Activated B cell treated with CpG ODN at 0.5 μM for 24 hours (primary cell): ENCODE measurements around the gene CCPG1. TPM values are rescaled to one million over a fixed set of nuclear protein-coding genes. Genes with fewer than 3 reads are reported as not detected.
A peak's percentile ranks its signal among the peaks of the same experiment; 100 is the strongest.

ENCODE experiments used
- ATAC-seq: fragments of 200-7000 bp; cut with Tn5 transposase; one replicate; pipeline ENCODE4 v1.10.0; 2021; ENCODE audit warnings: low read depth, mild to moderate bottlenecking, moderate library complexity
- CTCF ChIA-PET: fragments of 350-600 bp; sonication (Branson Sonifier 250); formaldehyde crosslinking; loops from one replicate; lab custom pipeline; 2021; ENCODE audit warnings: antibody characterized with exemption; lab: Charles Lee
- POLR2A ChIA-PET: fragments of 350-600 bp; sonication (Branson Sonifier 250); formaldehyde crosslinking; loops from one replicate; lab custom pipeline; 2021; ENCODE audit warnings: antibody characterized with exemption; lab: Charles Lee
- DNase-seq: peaks from one replicate; pipeline ENCODE4 v3.0.0; 2022
- H3K27ac Mint-ChIP-seq: one replicate; pipeline ENCODE4 v1.8.0; 2020; ENCODE audit warnings: mixed read lengths
- H3K27me3 Mint-ChIP-seq: one replicate; pipeline ENCODE4 v1.8.0; 2021; ENCODE audit warnings: mixed read lengths
- H3K36me3 Mint-ChIP-seq: one replicate; pipeline ENCODE4 v1.8.0; 2021; ENCODE audit warnings: low read depth, mixed read lengths
- H3K4me1 Mint-ChIP-seq: one replicate; pipeline ENCODE4 v1.8.0; 2021; ENCODE audit warnings: mixed read lengths
- H3K4me3 Mint-ChIP-seq: one replicate; pipeline ENCODE4 v1.8.0; 2020; ENCODE audit warnings: mild to moderate bottlenecking, mixed read lengths
- H3K9me3 Mint-ChIP-seq: one replicate; pipeline ENCODE4 v1.8.0; 2020; ENCODE audit warnings: mixed read lengths
- CTCF ChIP-seq: fragments of 200-600 bp; IDR thresholded peaks from one replicate; pipeline ENCODE4 v1.8.0; 2022; ENCODE audit warnings: antibody characterized with exemption, mild to moderate bottlenecking
- intact Hi-C: fragments of 100-400 bp; cut with micrococcal nuclease; formaldehyde crosslinking; loops from one replicate; pipeline ENCODE4 v1.15.1; 2024
- total RNA-seq: library from RNA; stranded (reverse); gene quantifications from 2 replicates; pipeline ENCODE4 v1.2.3, GENCODE V29; 2022

Gene CCPG1
- total RNA-seq, 1 donor from 2014 or later, result 16.2 TPM

GRCh38 chr15:55337160-55337559, 71.0 kb downstream of the CCPG1 start:
- Mint-ChIP-seq H3K27me3 (no peaks in the 10 kb centered on the region), H3K4me3 (no peak overlapping the region), H3K27ac (no peak overlapping the region), H3K36me3 (peaks cover 66% of the 10 kb centered on the region), H3K4me1 (no peaks in the 10 kb centered on the region), H3K9me3 (no peaks in the 10 kb centered on the region)
- CTCF ChIA-PET, result no interaction called here
- no peak for TF ChIP-seq CTCF
- intact Hi-C loops, result no loop called here
- ATAC-seq, result no peak
- no peak for DNase-seq
- POLR2A ChIA-PET, result no interaction called here

GRCh38 chr15:55334997-55335396, 73.2 kb downstream of the CCPG1 start:
- H3K4me1 Mint-ChIP-seq, result no peaks in the 10 kb centered on the region
- CTCF ChIA-PET, result no interaction called here
- no peak overlapping the region for H3K4me3 Mint-ChIP-seq
- intact Hi-C loops, result no loop called here
- DNase-seq (no peak), ATAC-seq (no peak)
- H3K9me3 Mint-ChIP-seq, result no peaks in the 10 kb centered on the region
- no peak overlapping the region for H3K27ac Mint-ChIP-seq
- TF ChIP-seq CTCF, result no peak
- no peaks in the 10 kb centered on the region for H3K27me3 Mint-ChIP-seq
- peaks cover 73% of the 10 kb centered on the region for H3K36me3 Mint-ChIP-seq
- POLR2A ChIA-PET, result no interaction called here

- CTCF ChIA-PET, result no interaction called here
- no peaks in the 10 kb centered on the region for H3K4me1 Mint-ChIP-seq
- intact Hi-C loops, result no loop called here
- no peaks in the 10 kb centered on the region for H3K9me3 Mint-ChIP-seq
- H3K4me3 Mint-ChIP-seq, result no peak overlapping the region
- peaks cover 72% of the 10 kb centered on the region for H3K36me3 Mint-ChIP-seq
- ATAC-seq (no peak), DNase-seq (no peak)
- no peaks in the 10 kb centered on the region for H3K27me3 Mint-ChIP-seq
- no peak overlapping the region for H3K27ac Mint-ChIP-seq
- no peak for TF ChIP-seq CTCF
- POLR2A ChIA-PET, result no interaction called here
Observed at GRCh38 chr15:55334371-55334770, 73.8 kb downstream of the CCPG1 start.

GRCh38 chr15:55327387-55327786, 80.8 kb downstream of the CCPG1 start:
- no peak for TF ChIP-seq CTCF
- no peak overlapping the region for H3K27ac Mint-ChIP-seq
- intact Hi-C loops, result no loop called here
- peaks cover 46% of the 10 kb centered on the region for H3K36me3 Mint-ChIP-seq
- ChIA-PET CTCF (no interaction called here), POLR2A (no interaction called here)
- peaks cover 21% of the 10 kb centered on the region for H3K4me1 Mint-ChIP-seq
- no peak for DNase-seq
- no peak for ATAC-seq
- no peaks in the 10 kb centered on the region for H3K9me3 Mint-ChIP-seq
- no peaks in the 10 kb centered on the region for H3K27me3 Mint-ChIP-seq
- no peak overlapping the region for H3K4me3 Mint-ChIP-seq

- DNase-seq, result no peak
- Mint-ChIP-seq H3K36me3 (peaks cover 28% of the 10 kb centered on the region), H3K9me3 (no peaks in the 10 kb centered on the region), H3K4me3 (no peak overlapping the region), H3K27ac (peak overlapping the region; percentile 61), H3K27me3 (no peaks in the 10 kb centered on the region), H3K4me1 (peaks cover 52% of the 10 kb centered on the region)
- ATAC-seq, result no peak
- intact Hi-C loops, result no loop called here
- no peak for TF ChIP-seq CTCF
- POLR2A ChIA-PET, result interaction anchor here (1.2 kb wide), 1 partner anchor 126 kb away, joined by 3 read pairs; the partner anchor contains the start of gene RSL24D1
- CTCF ChIA-PET, result interaction anchor here (1.2 kb wide), 1 partner anchor 85 kb away, joined by 5 read pairs; no protein-coding TSS in a partner anchor
Observed at GRCh38 chr15:55322467-55322866, 85.7 kb downstream of the CCPG1 start.
